Retinal pigment epithelial cell (primary cell): ENCODE data around the gene CAV2.

Experiments
- DNase-seq: peaks from one replicate; pipeline ENCODE4 v3.0.0-alpha.2; 2010; ENCODE audit warnings: low read depth
- H3K4me3 ChIP-seq: 2 replicates; pipeline ENCODE4 v1.5.1; 2011; ENCODE audit warnings: mild to moderate bottlenecking, low read length, control low read depth, moderate library complexity
- CTCF ChIP-seq: conservative IDR thresholded peaks from 2 replicates; pipeline ENCODE4 v1.5.1; 2011; ENCODE audit warnings: low read depth, low read length, control low read depth, inconsistent platforms

The CAV2 gene

GRCh38 chr7:116526897-116527296 lies 27.4 kb downstream of the CAV2 start:
- peak overlapping the region; percentile 68 for H3K4me3 ChIP-seq
- no peak for DNase-seq
- no peak for TF ChIP-seq CTCF

GRCh38 chr7:116527521-116527920 lies 28.0 kb downstream of the CAV2 start:
- no peak for TF ChIP-seq CTCF
- no peak overlapping the region for H3K4me3 ChIP-seq
- DNase-seq = no peak

GRCh38 chr7:116528008-116528789 lies 28.7 kb downstream of the CAV2 start:
- no peak for TF ChIP-seq CTCF
- no peak overlapping the region for H3K4me3 ChIP-seq
- DNase-seq = peak; percentile 26

- H3K4me3 ChIP-seq = no peak overlapping the region
- DNase-seq = no peak
- no peak for TF ChIP-seq CTCF
These were observed 29.7 kb downstream of the CAV2 start for GRCh38 chr7:116529250-116529649.

- H3K4me3 ChIP-seq = no peak overlapping the region
These were observed 30.7 kb downstream of the CAV2 start for GRCh38 chr7:116530107-116530820.

GRCh38 chr7:116532102-116532688 lies 32.7 kb downstream of the CAV2 start:
- no peak for DNase-seq
- no peak overlapping the region for H3K4me3 ChIP-seq
- no peak for TF ChIP-seq CTCF

More at GRCh38 chr7:116530107-116530820, 30.7 kb downstream of the CAV2 start:
- DNase-seq = no peak
- no peak for TF ChIP-seq CTCF
